ENCODE results near the gene AVPI1.

DNA sequence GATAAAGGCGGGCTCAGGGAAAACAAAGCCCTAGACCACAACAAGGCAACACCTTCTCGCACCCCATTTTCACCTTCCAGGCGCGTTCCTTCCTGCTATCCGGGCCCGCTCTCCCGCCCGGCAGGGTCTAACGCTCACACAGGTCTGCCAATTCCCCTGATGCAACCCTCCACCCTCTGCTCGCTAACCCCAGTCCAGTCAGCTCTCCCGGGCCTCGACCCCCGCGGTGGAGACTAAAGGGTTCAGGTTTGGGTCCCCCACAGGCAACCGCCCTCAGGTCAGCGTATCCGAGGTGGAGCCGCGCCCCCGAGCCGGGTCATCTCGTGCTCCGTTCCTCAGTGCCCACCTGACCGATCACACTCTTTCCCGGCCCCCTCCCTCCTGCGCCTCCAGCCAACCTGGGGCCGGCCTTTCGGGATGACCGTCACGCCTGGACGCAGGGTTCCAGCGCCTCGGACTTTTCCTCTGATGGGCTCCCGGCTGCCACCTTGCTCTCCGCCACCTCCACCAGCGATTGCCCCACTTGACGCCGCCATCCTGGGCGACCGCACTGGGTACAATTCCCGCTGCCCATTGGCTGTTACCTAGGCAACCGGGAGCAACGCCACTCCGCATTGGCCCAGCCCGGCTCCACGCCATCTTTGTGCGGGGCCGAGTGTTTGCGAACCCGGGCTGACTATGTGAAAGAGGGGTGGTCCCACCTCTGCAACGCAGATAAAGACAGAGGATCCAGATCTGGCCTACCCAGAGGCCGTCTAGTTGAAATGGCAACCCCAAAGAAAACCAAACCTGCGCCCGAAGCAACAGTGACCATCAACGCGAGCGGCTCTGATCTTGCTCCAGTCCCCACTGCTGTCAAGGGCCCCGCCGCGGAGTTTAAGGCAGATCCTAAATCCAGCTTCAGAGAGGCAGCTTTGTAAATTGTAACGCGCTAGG, 53.8 kb downstream of the AVPI1 start, which contains the start of gene MORN4:
- TF ChIP-seq, protein P1, sequence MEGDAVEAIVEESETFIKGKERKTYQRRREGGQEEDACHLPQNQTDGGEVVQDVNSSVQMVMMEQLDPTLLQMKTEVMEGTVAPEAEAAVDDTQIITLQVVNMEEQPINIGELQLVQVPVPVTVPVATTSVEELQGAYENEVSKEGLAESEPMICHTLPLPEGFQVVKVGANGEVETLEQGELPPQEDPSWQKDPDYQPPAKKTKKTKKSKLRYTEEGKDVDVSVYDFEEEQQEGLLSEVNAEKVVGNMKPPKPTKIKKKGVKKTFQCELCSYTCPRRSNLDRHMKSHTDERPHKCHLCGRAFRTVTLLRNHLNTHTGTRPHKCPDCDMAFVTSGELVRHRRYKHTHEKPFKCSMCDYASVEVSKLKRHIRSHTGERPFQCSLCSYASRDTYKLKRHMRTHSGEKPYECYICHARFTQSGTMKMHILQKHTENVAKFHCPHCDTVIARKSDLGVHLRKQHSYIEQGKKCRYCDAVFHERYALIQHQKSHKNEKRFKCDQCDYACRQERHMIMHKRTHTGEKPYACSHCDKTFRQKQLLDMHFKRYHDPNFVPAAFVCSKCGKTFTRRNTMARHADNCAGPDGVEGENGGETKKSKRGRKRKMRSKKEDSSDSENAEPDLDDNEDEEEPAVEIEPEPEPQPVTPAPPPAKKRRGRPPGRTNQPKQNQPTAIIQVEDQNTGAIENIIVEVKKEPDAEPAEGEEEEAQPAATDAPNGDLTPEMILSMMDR (IDR thresholded peaks at IDR 0.05): no peak
- no peak for TF ChIP-seq EZH2 (IDR thresholded peaks at IDR 0.05)
